Measurements from ENCODE around the gene ACTL6B. TPM values are rescaled to one million over a fixed set of nuclear protein-coding genes. Genes with fewer than 3 reads are reported as not detected.

ACTL6B gene
- total and polyA plus RNA-seq, 7 experiments from 2014 or later: not detected

DNA sequence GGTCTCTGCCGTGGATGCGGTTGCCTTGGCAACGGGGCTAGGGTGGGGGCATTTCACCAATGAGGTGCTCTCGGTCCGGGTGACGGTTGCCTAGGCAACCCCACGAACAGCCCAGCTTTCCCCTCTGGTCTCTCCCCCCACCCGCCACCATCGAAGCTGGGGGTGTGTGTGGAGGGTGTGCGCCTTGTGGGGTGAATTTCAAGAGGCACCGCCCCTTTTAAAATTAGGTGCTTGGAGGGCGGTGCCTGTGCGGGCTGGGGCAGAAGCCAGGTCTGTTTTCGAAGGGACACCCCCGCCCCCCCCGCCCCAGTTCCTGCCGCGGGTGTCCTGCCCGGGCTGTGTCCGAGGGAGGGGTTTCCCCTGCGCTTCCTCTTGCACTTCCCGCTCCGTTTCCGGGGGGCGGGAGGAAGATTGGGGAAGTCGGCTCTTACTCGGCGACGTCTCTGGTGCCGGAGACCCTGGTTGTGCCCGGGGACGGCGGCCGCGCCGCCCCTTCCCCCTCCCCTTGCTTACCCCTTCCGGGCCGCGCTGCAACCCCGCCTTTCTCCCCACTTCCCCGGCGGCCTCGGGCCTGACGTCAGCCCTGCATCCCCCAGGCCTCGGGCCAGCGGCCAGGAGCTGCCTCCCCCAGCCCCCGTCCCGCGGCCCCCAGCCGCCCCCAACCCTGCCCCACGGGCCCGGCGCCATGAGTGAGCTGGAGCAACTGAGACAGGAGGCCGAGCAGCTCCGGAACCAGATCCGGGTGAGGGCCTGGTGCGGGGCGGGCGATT, 19.5 kb upstream of the ACTL6B start:
- Histone ChIP-seq H3K9me3 (ENCODE audit: control insufficient read depth in 2 of 3, low read length in 3 of 3) (no peaks in the 10 kb centered on the region), H3K27ac (ENCODE audit: low read depth, low read length) (peak overlapping the region; percentile 98), H3K4me3 (ENCODE audit: low read length) (peak overlapping the region; percentile 60), H3K27me3 (ENCODE audit: control insufficient read depth in 2 of 2, insufficient read depth in 2 of 2, low read length in 2 of 2) (no peaks in the 10 kb centered on the region), H3K4me1 (ENCODE audit: control insufficient read depth in 2 of 2, insufficient read depth in 2 of 2, low read length in 2 of 2) (peaks cover 0 to 7% of the 10 kb centered on the region in 2 donors), H3K36me3 (ENCODE audit: control insufficient read depth in 2 of 3, insufficient read depth in 3 of 3, low read length in 3 of 3) (peaks cover 0 to 50% (median 5%) of the 10 kb centered on the region in 3 experiments)
- DNase-seq (peak; percentile 76 to 99 (median 86)), ATAC-seq (peak; percentile 71)
- ChIA-PET CTCF (no interaction called here), POLR2A (interaction anchor here (0.6 to 3.8 kb wide), 18 partner anchors 13 to 594 kb away, joined by 3 to 32 read pairs (median 4); partner anchors contain the start of genes CNPY4, FBXO24, GIGYF1 and LRCH4)
- Mint-ChIP-seq H3K36me3 (peaks cover 0 to 14% (median 0%) of the 10 kb centered on the region in 5 donors), H3K27ac (peak overlapping the region; percentile 86 to 94 (median 89)), H3K9me3 (peaks cover 0 to 4% (median 0%) of the 10 kb centered on the region in 11 donors), H3K4me1 (peaks cover 15 to 38% (median 31%) of the 10 kb centered on the region in 7 donors), H3K27me3 (peaks cover 0 to 10% (median 0%) of the 10 kb centered on the region in 5 donors), H3K4me3 (peak overlapping the region; percentile 81 to 98 (median 90))
- intact Hi-C loops (cut with micrococcal nuclease): loop anchor here (1.0 to 10.0 kb wide), 10 partner anchors 16 to 573 kb away; partner anchors contain the start of genes TSC22D4 (in 2 of the 2), AGFG2 (in 1 of the 2), AP4M1 (in 1 of the 2) and FIS1 (in 1 of the 2)

- Mint-ChIP-seq H3K36me3 (peaks cover 0 to 11% (median 0%) of the 10 kb centered on the region in 5 donors), H3K4me3 (peak overlapping the region; percentile 89 to 99 (median 96)), H3K4me1 (peaks cover 12 to 32% (median 24%) of the 10 kb centered on the region in 7 donors), H3K27me3 (peaks cover 0 to 10% (median 0%) of the 10 kb centered on the region in 5 donors), H3K27ac (peak overlapping the region in 6 of 9 donors; percentile 89 to 97 (median 94)), H3K9me3 (peaks cover 0 to 4% (median 0%) of the 10 kb centered on the region in 11 donors)
- peak in 3 of 9 donors; percentile 26 to 52 (median 47) for DNase-seq
- POLR2A ChIA-PET: interaction anchor here (0.6 to 3.8 kb wide), 16 partner anchors 8 to 537 kb away, joined by 3 to 37 read pairs (median 4); partner anchors contain the start of genes FBXO24, GIGYF1, LRCH4 and MEPCE
- no peaks in the 10 kb centered on the region for H3K27me3 ChIP-seq (ENCODE audit: control insufficient read depth in 2 of 2, insufficient read depth in 2 of 2, low read length in 2 of 2)
- no peak for ATAC-seq
- peak overlapping the region; percentile 98 for H3K27ac ChIP-seq (ENCODE audit: low read depth, low read length)
- intact Hi-C loops (cut with micrococcal nuclease): loop anchor here (1.0 to 10.0 kb wide), 10 partner anchors 16 to 573 kb away; partner anchors contain the start of genes TSC22D4 (in 2 of the 2), AGFG2 (in 1 of the 2), AP4M1 (in 1 of the 2) and FIS1 (in 1 of the 2)
- H3K36me3 ChIP-seq (ENCODE audit: control insufficient read depth in 2 of 3, insufficient read depth in 3 of 3, low read length in 3 of 3): peaks cover 0 to 43% (median 5%) of the 10 kb centered on the region in 3 experiments
- peaks cover 0 to under 1% of the 10 kb centered on the region in 2 donors for H3K4me1 ChIP-seq (ENCODE audit: control insufficient read depth in 2 of 2, insufficient read depth in 2 of 2, low read length in 2 of 2)
- H3K9me3 ChIP-seq (ENCODE audit: control insufficient read depth in 2 of 3, low read length in 3 of 3): no peaks in the 10 kb centered on the region
- H3K4me3 ChIP-seq (ENCODE audit: low read length): peak overlapping the region; percentile 82
- CTCF ChIA-PET: interaction anchor here (1.0 to 1.5 kb wide), 4 partner anchors 17 to 111 kb away, joined by 3 to 4 read pairs (median 3); no protein-coding TSS in a partner anchor
These were observed 18.8 kb upstream of the ACTL6B start for GRCh38 chr7:100675105-100675451.

- no peaks in the 10 kb centered on the region for H3K27me3 ChIP-seq (ENCODE audit: control insufficient read depth in 2 of 2, insufficient read depth in 2 of 2, low read length in 2 of 2)
- H3K4me1 Mint-ChIP-seq: peaks cover 9 to 30% (median 19%) of the 10 kb centered on the region in 7 donors
- peak overlapping the region; percentile 89 to 99 (median 96) for H3K4me3 Mint-ChIP-seq
- H3K4me1 ChIP-seq (ENCODE audit: control insufficient read depth in 2 of 2, insufficient read depth in 2 of 2, low read length in 2 of 2): no peaks in the 10 kb centered on the region
- DNase-seq (peak in 6 of 9 donors; percentile 41 to 53 (median 48)), ATAC-seq (no peak)
- peaks cover 0 to 15% (median 0%) of the 10 kb centered on the region in 5 donors for H3K27me3 Mint-ChIP-seq
- ChIA-PET CTCF (interaction anchor here (0.6 to 1.5 kb wide), 5 partner anchors 17 to 111 kb away, joined by 3 to 11 read pairs (median 3); no protein-coding TSS in a partner anchor), POLR2A (interaction anchor here (0.6 to 3.8 kb wide), 14 partner anchors 9 to 537 kb away, joined by 3 to 37 read pairs (median 4); partner anchors contain the start of genes FBXO24, GIGYF1, LRCH4 and MOSPD3)
- peaks cover 0 to 38% (median 5%) of the 10 kb centered on the region in 3 experiments for H3K36me3 ChIP-seq (ENCODE audit: control insufficient read depth in 2 of 3, insufficient read depth in 3 of 3, low read length in 3 of 3)
- peaks cover 0 to 11% (median 0%) of the 10 kb centered on the region in 5 donors for H3K36me3 Mint-ChIP-seq
- peak overlapping the region; percentile 88 to 97 (median 96) for H3K27ac Mint-ChIP-seq
- H3K9me3 ChIP-seq (ENCODE audit: control insufficient read depth in 2 of 3, low read length in 3 of 3): no peaks in the 10 kb centered on the region
- H3K9me3 Mint-ChIP-seq: peaks cover 0 to 4% (median 0%) of the 10 kb centered on the region in 11 donors
- peak overlapping the region; percentile 98 for H3K27ac ChIP-seq (ENCODE audit: low read depth, low read length)
- intact Hi-C loops (cut with micrococcal nuclease): loop anchor here (1.0 to 10.0 kb wide), 10 partner anchors 17 to 572 kb away; partner anchors contain the start of genes TSC22D4 (in 2 of the 2), AGFG2 (in 1 of the 2), AP4M1 (in 1 of the 2) and FIS1 (in 1 of the 2)
- peak overlapping the region; percentile 82 for H3K4me3 ChIP-seq (ENCODE audit: low read length)
These were observed 18.3 kb upstream of the ACTL6B start for GRCh38 chr7:100674411-100675104.

DNA sequence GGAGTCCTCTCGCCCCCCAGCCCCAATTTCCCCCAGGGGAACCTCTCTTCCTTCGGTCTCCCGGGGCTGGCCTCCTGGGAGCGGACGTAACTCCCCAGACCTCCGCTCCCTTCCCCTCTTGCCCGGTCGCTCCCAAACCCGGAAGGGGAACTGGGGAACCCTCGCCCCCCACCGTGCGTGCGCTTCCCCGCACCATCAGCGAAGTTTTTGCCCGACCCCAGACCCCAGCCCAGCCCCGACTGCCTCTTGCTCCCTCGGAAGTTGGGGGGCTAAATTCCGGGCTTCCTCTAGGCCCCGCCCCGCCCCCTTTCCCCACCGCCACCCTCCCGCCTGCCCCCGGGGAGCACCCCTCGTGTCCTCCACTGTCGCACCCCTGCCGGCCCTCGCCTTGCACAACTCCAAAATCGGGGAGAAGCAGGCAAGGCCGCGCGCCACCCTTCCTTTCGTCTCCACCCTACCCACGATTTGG, 17.7 kb upstream of the ACTL6B start:
- CTCF ChIA-PET: interaction anchor here (1.0 to 1.5 kb wide), 4 partner anchors 18 to 110 kb away, joined by 3 to 4 read pairs (median 3); no protein-coding TSS in a partner anchor
- H3K4me1 ChIP-seq (ENCODE audit: control insufficient read depth in 2 of 2, insufficient read depth in 2 of 2, low read length in 2 of 2): no peaks in the 10 kb centered on the region
- peak in 4 of 9 donors; percentile 30 to 48 (median 36) for DNase-seq
- Mint-ChIP-seq H3K4me3 (peak overlapping the region; percentile 89 to 99 (median 96)), H3K4me1 (peaks cover 9 to 27% (median 15%) of the 10 kb centered on the region in 7 donors), H3K9me3 (peaks cover 0 to 4% (median 0%) of the 10 kb centered on the region in 11 donors), H3K27me3 (peaks cover 0 to 17% (median 0%) of the 10 kb centered on the region in 5 donors), H3K36me3 (peaks cover 0 to 10% (median 0%) of the 10 kb centered on the region in 5 donors), H3K27ac (peak overlapping the region; percentile 88 to 97 (median 95))
- H3K27ac ChIP-seq (ENCODE audit: low read depth, low read length): peak overlapping the region; percentile 98
- peak overlapping the region; percentile 82 for H3K4me3 ChIP-seq (ENCODE audit: low read length)
- no peaks in the 10 kb centered on the region for H3K27me3 ChIP-seq (ENCODE audit: control insufficient read depth in 2 of 2, insufficient read depth in 2 of 2, low read length in 2 of 2)
- H3K9me3 ChIP-seq (ENCODE audit: control insufficient read depth in 2 of 3, low read length in 3 of 3): no peaks in the 10 kb centered on the region
- ATAC-seq: no peak
- H3K36me3 ChIP-seq (ENCODE audit: control insufficient read depth in 2 of 3, insufficient read depth in 3 of 3, low read length in 3 of 3): peaks cover 0 to 32% (median 5%) of the 10 kb centered on the region in 3 experiments
- intact Hi-C loops (cut with micrococcal nuclease): loop anchor here (1.0 to 10.0 kb wide), 15 partner anchors 17 to 571 kb away; partner anchors contain the start of genes ACTL6B (in 2 of the 2), FBXO24 (in 2 of the 2), LRCH4 (in 2 of the 2) and MOSPD3 (in 2 of the 2)
- POLR2A ChIA-PET: interaction anchor here (1.2 to 3.8 kb wide), 10 partner anchors 9 to 237 kb away, joined by 3 to 37 read pairs (median 8); partner anchors contain the start of genes FBXO24, GIGYF1, LRCH4 and MOSPD3

GRCh38 chr7:100673302-100673941, 17.2 kb upstream of the ACTL6B start, which contains the start of gene GNB2:
GNB2 (plus strand) TSS chr7:100673740; CDS start chr7:100676266, 2,526 bp downstream.
- ChIA-PET POLR2A (interaction anchor here (0.6 to 1.3 kb wide), 12 partner anchors 9 to 352 kb away, joined by 3 to 14 read pairs (median 4); partner anchors contain the start of gene FBXO24), CTCF (interaction anchor here (1.3 kb wide), 1 partner anchor 31 kb away, joined by 3 read pairs; no protein-coding TSS in a partner anchor)
- Mint-ChIP-seq H3K4me3 (peak within 1 kb of the TSS; percentile 89 to 99 (median 96)), H3K27ac (peak within 1 kb of the TSS; percentile 88 to 97 (median 95)), H3K27me3 (peaks cover 0 to 17% (median 0%) of the 10 kb centered on the region in 5 donors), H3K9me3 (peaks cover 0 to 4% (median 0%) of the 10 kb centered on the region in 11 donors), H3K36me3 (peaks cover 0 to 8% (median 0%) of the 10 kb centered on the region in 5 donors), H3K4me1 (peaks cover 9 to 25% (median 15%) of the 10 kb centered on the region in 7 donors)
- no peaks in the 10 kb centered on the region for H3K9me3 ChIP-seq (ENCODE audit: control insufficient read depth in 2 of 3, low read length in 3 of 3)
- H3K4me3 ChIP-seq (ENCODE audit: low read length): peak within 1 kb of the TSS; percentile 82
- peak within 1 kb of the TSS; percentile 98 for H3K27ac ChIP-seq (ENCODE audit: low read depth, low read length)
- H3K27me3 ChIP-seq (ENCODE audit: control insufficient read depth in 2 of 2, insufficient read depth in 2 of 2, low read length in 2 of 2): no peaks in the 10 kb centered on the region
- ATAC-seq (peak; percentile 75), DNase-seq (peak; percentile 92 to 100 (median 96))
- H3K4me1 ChIP-seq (ENCODE audit: control insufficient read depth in 2 of 2, insufficient read depth in 2 of 2, low read length in 2 of 2): no peaks in the 10 kb centered on the region
- H3K36me3 ChIP-seq (ENCODE audit: control insufficient read depth in 2 of 3, insufficient read depth in 3 of 3, low read length in 3 of 3): peaks cover 0 to 27% (median 2%) of the 10 kb centered on the region in 3 experiments
- intact Hi-C loops (cut with micrococcal nuclease): loop anchor here (1.0 to 10.0 kb wide), 14 partner anchors 17 to 571 kb away; partner anchors contain the start of genes ACTL6B (in 2 of the 2), FBXO24 (in 2 of the 2), LRCH4 (in 2 of the 2) and MOSPD3 (in 2 of the 2)
